HCT116 (cell line): Measurements from ENCODE around the gene HTR7. TPM values are rescaled to one million over a fixed set of nuclear protein-coding genes. Genes with fewer than 3 reads are reported as not detected.

Experiments used
- ATAC-seq: fragments of 200-7000 bp; cut with Tn5 transposase; 2 replicates; pipeline ENCODE4 v1.9.1; 2020; ENCODE audit warnings: mild to moderate bottlenecking, moderate library complexity
- BruUV-seq: library from RNA; stranded (reverse); fragments of 400-500 nt; replicated peaks from 2 replicates; lab custom pipeline; 2021; lab: Mats Ljungman, UMichigan
- CTCF ChIA-PET: fragments of 300-600 bp; sonication (Branson Sonifier 250); formaldehyde crosslinking; loops from one replicate; lab custom pipeline; 2021; ENCODE audit warnings: antibody characterized with exemption; lab: Charles Lee
- POLR2A ChIA-PET: fragments of 300-600, 350-600 bp; sonication (Branson Sonifier 250); formaldehyde crosslinking; loops from one replicate; lab custom pipeline; 2021; ENCODE audit warnings: antibody characterized with exemption; lab: Charles Lee
- RAD21 ChIA-PET, 2 experiments: fragments of 300-600 bp; sonication (Branson Sonifier 250); formaldehyde crosslinking; loops; one replicate each; lab custom pipeline; 2023; ENCODE audit warnings: low total read pairs in 2 of 2; ENCODE audit not compliant: uncharacterized antibody in 2 of 2, unreplicated experiment in 2 of 2, low non-redundant PET in 1 of 2; lab: Charles Lee
- DNase-seq: peaks from one replicate; pipeline ENCODE4 v3.0.0-alpha.2; 2010; ENCODE audit warnings: low read depth, low spot score
- H2AFZ ChIP-seq: fragments of 200-600 bp; shearing (Covaris generic), sonication (generic); 2 replicates; pipeline ENCODE4 v1.6.1; 2017; ENCODE audit warnings: low read depth, mixed run types, mixed read lengths, antibody characterized with exemption, low read length; ENCODE audit not compliant: poor library complexity, severe bottlenecking
- H3K27ac ChIP-seq: 2 replicates; pipeline ENCODE4 v1.5.1; 2012; ENCODE audit warnings: low read depth, low read length
- H3K27me3 ChIP-seq: fragments of 200-600 bp; sonication (generic); 2 replicates; pipeline ENCODE4 v1.6.1; 2016; ENCODE audit warnings: mixed run types, low read length, mixed read lengths; ENCODE audit not compliant: insufficient read depth
- H3K36me3 ChIP-seq, 2 experiments: fragments of 200-500 bp in 1 of 2; fragments of 200-600 bp in 1 of 2; sonication (Bioruptor generic) in 1 of 2; sonication (generic) in 1 of 2; 2 replicates each; pipeline versions ENCODE4 v1.5.1 to v1.6.1; 2014 to 2016; ENCODE audit warnings: low read length in 2 of 2, inconsistent platforms in 1 of 2, mixed read lengths in 1 of 2, mixed run types in 1 of 2; ENCODE audit not compliant: insufficient read depth in 2 of 2, control insufficient read depth in 1 of 2
- H3K4me1 ChIP-seq, 2 experiments: fragments of 200-600 bp in 1 of 2; sonication (generic) in 1 of 2; 2 replicates each; pipeline versions ENCODE4 v1.5.1 to v1.6.1; 2012 to 2017; ENCODE audit warnings: low read length in 2 of 2, inconsistent platforms in 1 of 2, mild to moderate bottlenecking in 1 of 2, mixed read lengths in 1 of 2, mixed run types in 1 of 2, moderate library complexity in 1 of 2; ENCODE audit not compliant: insufficient read depth in 2 of 2, control insufficient read depth in 1 of 2
- H3K4me2 ChIP-seq: fragments of 200-600 bp; sonication (generic); 2 replicates; pipeline ENCODE4 v1.6.1; 2017; ENCODE audit warnings: mixed run types, low read length, mixed read lengths
- H3K4me3 ChIP-seq, 2 experiments: fragments of 200-600 bp in 1 of 2; sonication (generic) in 1 of 2; replicated peaks in 1 of 2; 2 replicates each; pipeline ENCODE4 v1.5.1; 2011 to 2016; ENCODE audit warnings: low read length in 2 of 2, control low read depth in 1 of 2, low read depth in 1 of 2, mild to moderate bottlenecking in 1 of 2, mixed read lengths in 1 of 2, mixed run types in 1 of 2
- H3K79me2 ChIP-seq: fragments of 200-600 bp; sonication (generic); 2 replicates; pipeline ENCODE4 v1.6.1; 2017; ENCODE audit warnings: mild to moderate bottlenecking, mixed run types, low read length, moderate library complexity, mixed read lengths; ENCODE audit not compliant: insufficient read depth
- H3K9ac ChIP-seq: fragments of 200-600 bp; sonication (generic); 2 replicates; pipeline ENCODE4 v1.6.1; 2016; ENCODE audit warnings: low read length, mixed read lengths
- H3K9me2 ChIP-seq: fragments of 200-600 bp; sonication (generic), shearing (Covaris generic); 2 replicates; pipeline ENCODE4 v1.6.1; 2017; ENCODE audit warnings: mixed run types, mild to moderate bottlenecking, moderate library complexity; ENCODE audit not compliant: insufficient read depth
- H3K9me3 ChIP-seq, 2 experiments: fragments of 200-500 bp in 1 of 2; fragments of 200-600 bp in 1 of 2; sonication (Bioruptor generic) in 1 of 2; sonication (generic) in 1 of 2; 2 replicates each; pipeline ENCODE4 v1.6.1; 2014 to 2017; ENCODE audit warnings: low read length in 2 of 2, mixed read lengths in 2 of 2, inconsistent platforms in 1 of 2, low read depth in 1 of 2, mild to moderate bottlenecking in 1 of 2, mixed run types in 1 of 2, moderate library complexity in 1 of 2; ENCODE audit not compliant: control insufficient read depth in 1 of 2, insufficient read depth in 1 of 2
- H4K20me1 ChIP-seq: fragments of 200-600 bp; sonication (generic), shearing (Covaris generic); 2 replicates; pipeline ENCODE4 v1.6.1; 2017; ENCODE audit warnings: mixed run types, mild to moderate bottlenecking, moderate library complexity; ENCODE audit not compliant: insufficient read depth
- CBX3 ChIP-seq: IDR thresholded peaks from 2 replicates; pipeline ENCODE4 v1.6.1; 2012; ENCODE audit warnings: low read depth
- CEBPB ChIP-seq: IDR thresholded peaks from 2 replicates; pipeline ENCODE4 v1.6.1; 2012; ENCODE audit warnings: low read depth
- CTCF ChIP-seq, 3 experiments: fragments of 200-600 bp in 1 of 3; sonication (generic) in 1 of 3; IDR thresholded peaks in 2 of 3; conservative IDR thresholded peaks in 1 of 3; 2 replicates each; pipeline ENCODE4 v1.5.1; 2012 to 2017; ENCODE audit warnings: low read depth in 2 of 3, low read length in 2 of 3, antibody characterized with exemption in 1 of 3, borderline replicate concordance in 1 of 3, control low read depth in 1 of 3, mild to moderate bottlenecking in 1 of 3, mixed read lengths in 1 of 3, mixed run types in 1 of 3, moderate library complexity in 1 of 3; ENCODE audit not compliant: insufficient read depth in 1 of 3
- MAX ChIP-seq: IDR thresholded peaks from 2 replicates; pipeline ENCODE4 v1.6.1; 2012
- RAD21 ChIP-seq: IDR thresholded peaks from 2 replicates; pipeline ENCODE4 v1.6.1; 2012; ENCODE audit warnings: low read depth, mild to moderate bottlenecking
- intact Hi-C: fragments of 100-400 bp; cut with micrococcal nuclease; formaldehyde crosslinking; loops from 2 replicates; pipeline ENCODE4 v1.10.0; 2022
- total RNA-seq: library from RNA; stranded (reverse); gene quantifications from one replicate; pipeline ENCODE4 v1.2.1, GENCODE V29; 2021; ENCODE audit not compliant: unreplicated experiment

HTR7 gene
- total RNA-seq, 1 experiment from 2014 or later: 32.2 TPM

GRCh38 chr10:90865401-90865800 lies 7.6 kb upstream of the HTR7 start:
- Histone ChIP-seq H3K27me3 (no peaks in the 10 kb centered on the region), H3K27ac (no peak overlapping the region), H3K79me2 (no peaks in the 10 kb centered on the region), H4K20me1 (no peaks in the 10 kb centered on the region), H3K36me3 (no peaks in the 10 kb centered on the region), H2AFZ (peak overlapping the region; percentile 66), H3K4me2 (peak overlapping the region; percentile 20; the same call in 1 of the 2 replicates), H3K9me3 (peaks cover 0 to 7% of the 10 kb centered on the region in 2 experiments; a peak in 2 of 4 replicates), H3K9me2 (no peaks in the 10 kb centered on the region), H3K9ac (no peak overlapping the region), H3K4me3 (no peak overlapping the region), H3K4me1 (peaks cover 3 to 10% of the 10 kb centered on the region in 2 experiments; a peak in 1 of 4 replicates)
- no TSS peak for BruUV-seq
- DNase-seq: no peak
- TF ChIP-seq MAX: no peak
- TF ChIP-seq CBX3: 0 out of 2 replicates have a peak, but pooled peaks have one; percentile 18
- TF ChIP-seq RAD21: peak; percentile 38; the same call in 1 of the 2 replicates
- TF ChIP-seq CTCF (IDR thresholded peaks at IDR 0.05 in 2 of 3, conservative IDR thresholded peaks at IDR 0.05 in 1 of 3; ENCODE audit: borderline replicate concordance in 1 of 3, insufficient read depth in 1 of 3, low read depth in 2 of 3, low read length in 2 of 3): peak; percentile 8 to 57 (median 47); a peak in 3 of 6 replicates
- TF ChIP-seq CEBPB: 0 out of 2 replicates have a peak, but pooled peaks have one; percentile 19
- intact Hi-C loops: loop anchor here (10.0 kb wide), 2 partner anchors 201 to 1301 kb away; no protein-coding TSS in a partner anchor
- ChIA-PET RAD21 (no interaction called here), POLR2A (no interaction called here), CTCF (interaction anchor here (0.7 to 2.0 kb wide), 14 partner anchors 9 to 251 kb away, joined by 3 to 13 read pairs (median 4); no protein-coding TSS in a partner anchor)
- peak; percentile 46; the same call in 1 of the 2 replicates for ATAC-seq
